Suprapubic skin (tissue), 4 donors: ENCODE data around the gene NLGN4Y. TPM values are rescaled to one million over a fixed set of nuclear protein-coding genes. Genes with fewer than 3 reads are reported as not detected.

ENCODE experiments used
- DNase-seq, 2 donors: peaks; one replicate each; pipeline ENCODE4 v3.0.0-alpha.2; 2019; ENCODE audit warnings: low spot score in 2 of 2
- H3K27ac ChIP-seq: fragments of 200-600 bp; sonication (generic); one replicate; pipeline ENCODE4 v1.5.1; 2019
- H3K27me3 ChIP-seq: fragments of 200-600 bp; sonication (generic); one replicate; pipeline ENCODE4 v1.5.1; 2019
- H3K36me3 ChIP-seq: fragments of 200-600 bp; sonication (generic); one replicate; pipeline ENCODE4 v1.5.1; 2019
- H3K4me1 ChIP-seq: fragments of 200-600 bp; sonication (generic); one replicate; pipeline ENCODE4 v1.5.1; 2019
- H3K4me3 ChIP-seq: fragments of 200-600 bp; sonication (generic); one replicate; pipeline ENCODE4 v1.5.1; 2019; ENCODE audit warnings: mild to moderate bottlenecking
- H3K9me3 ChIP-seq: fragments of 200-600 bp; sonication (generic); one replicate; pipeline ENCODE4 v1.5.1; 2019
- CTCF ChIP-seq, 2 donors: fragments of 200-600 bp in 1 of 2; fragments of 450-650 bp in 1 of 2; sonication (generic) in 1 of 2; IDR thresholded peaks; one replicate each; pipeline ENCODE4 v1.5.1; 2016 to 2019; ENCODE audit warnings: antibody characterized with exemption in 2 of 2, mild to moderate bottlenecking in 1 of 2, moderate library complexity in 1 of 2
- EP300 ChIP-seq: sonication (generic); formaldehyde crosslinking; IDR thresholded peaks from one replicate; pipeline ENCODE4 v1.6.1; 2017; ENCODE audit warnings: antibody characterized with exemption
- POLR2A ChIP-seq, 2 donors: fragments of 450-650 bp; IDR thresholded peaks; one replicate each; pipeline ENCODE4 v1.6.1; 2017; ENCODE audit warnings: antibody characterized with exemption in 2 of 2, mild to moderate bottlenecking in 2 of 2, moderate library complexity in 2 of 2
- POLR2AphosphoS5 ChIP-seq, 3 donors: sonication (generic); formaldehyde crosslinking; IDR thresholded peaks; one replicate each; pipeline ENCODE4 v1.6.1; 2017; ENCODE audit warnings: antibody characterized with exemption in 3 of 3
- WGBS: methylation state at CpG from one replicate; pipeline ENCODE4 v1.1.5; 2018; 5-methylcytosine and 5-hydroxymethylcytosine counted together
- total RNA-seq, 4 donors: library from RNA; depleted of rRNA; stranded (reverse); fragments of >200 nt; gene quantifications; one replicate each; pipeline ENCODE4 v1.1.0, GENCODE V29; 2016

Gene NLGN4Y
- total RNA-seq, 4 donors from 2014 or later = 10.7 to 11.1 TPM; not detected in 2

GRCh38 chrY:14543506-14543905 lies 19.2 kb downstream of the NLGN4Y start:
- no peaks in the 10 kb centered on the region for H3K36me3 ChIP-seq
- H3K4me3 ChIP-seq = no peak overlapping the region
- H3K27me3 ChIP-seq = no peaks in the 10 kb centered on the region
- TF ChIP-seq EP300 = no peak
- TF ChIP-seq POLR2A (IDR thresholded peaks at IDR 0.05) = no peak
- TF ChIP-seq CTCF (IDR thresholded peaks at IDR 0.05) = no peak
- TF ChIP-seq POLR2AphosphoS5 (IDR thresholded peaks at IDR 0.05) = no peak
- WGBS = no CpG with 5 or more reads among the region's 5 CpGs
- DNase-seq = no peak
- no peak overlapping the region for H3K27ac ChIP-seq
- no peaks in the 10 kb centered on the region for H3K4me1 ChIP-seq
- H3K9me3 ChIP-seq = no peaks in the 10 kb centered on the region

- Histone ChIP-seq H3K27ac (no peak overlapping the region), H3K9me3 (no peaks in the 10 kb centered on the region), H3K36me3 (no peaks in the 10 kb centered on the region), H3K4me3 (no peak overlapping the region), H3K4me1 (no peaks in the 10 kb centered on the region), H3K27me3 (no peaks in the 10 kb centered on the region)
- no peak for DNase-seq
- no CpG with 5 or more reads among the region's 3 CpGs for WGBS
- TF ChIP-seq EP300 = no peak
- TF ChIP-seq CTCF (IDR thresholded peaks at IDR 0.05) = no peak
- TF ChIP-seq POLR2A (IDR thresholded peaks at IDR 0.05) = no peak
- no peak for TF ChIP-seq POLR2AphosphoS5 (IDR thresholded peaks at IDR 0.05)
These were observed 57.0 kb downstream of the NLGN4Y start for GRCh38 chrY:14581294-14581693.

- TF ChIP-seq POLR2AphosphoS5 (IDR thresholded peaks at IDR 0.05) (no peak), EP300 (no peak), POLR2A (IDR thresholded peaks at IDR 0.05) (no peak), CTCF (IDR thresholded peaks at IDR 0.05) (no peak)
- no CpG with 5 or more reads among the region's 4 CpGs for WGBS
- Histone ChIP-seq H3K4me3 (no peak overlapping the region), H3K4me1 (no peaks in the 10 kb centered on the region), H3K27ac (no peak overlapping the region), H3K36me3 (no peaks in the 10 kb centered on the region), H3K9me3 (no peaks in the 10 kb centered on the region), H3K27me3 (no peaks in the 10 kb centered on the region)
- no peak for DNase-seq
These were observed 62.4 kb downstream of the NLGN4Y start for GRCh38 chrY:14586725-14587124.

- TF ChIP-seq POLR2A (IDR thresholded peaks at IDR 0.05) = no peak
- TF ChIP-seq POLR2AphosphoS5 (IDR thresholded peaks at IDR 0.05) = no peak
- no peak for TF ChIP-seq EP300
- TF ChIP-seq CTCF (IDR thresholded peaks at IDR 0.05) = no peak
- Histone ChIP-seq H3K4me1 (no peaks in the 10 kb centered on the region), H3K27ac (no peak overlapping the region), H3K4me3 (no peak overlapping the region), H3K27me3 (no peaks in the 10 kb centered on the region), H3K36me3 (no peaks in the 10 kb centered on the region), H3K9me3 (no peaks in the 10 kb centered on the region)
- no peak for DNase-seq
- no CpG with 5 or more reads among the region's 11 CpGs for WGBS
These were observed 77.0 kb downstream of the NLGN4Y start for GRCh38 chrY:14601372-14601771.

GRCh38 chrY:14617625-14618024 lies 93.3 kb downstream of the NLGN4Y start:
- WGBS = no CpG with 5 or more reads among the region's 1 CpG
- no peaks in the 10 kb centered on the region for H3K4me1 ChIP-seq
- H3K9me3 ChIP-seq = no peaks in the 10 kb centered on the region
- H3K27ac ChIP-seq = no peak overlapping the region
- TF ChIP-seq POLR2AphosphoS5 (IDR thresholded peaks at IDR 0.05) (no peak), POLR2A (IDR thresholded peaks at IDR 0.05) (no peak), EP300 (no peak), CTCF (IDR thresholded peaks at IDR 0.05) (no peak)
- no peaks in the 10 kb centered on the region for H3K27me3 ChIP-seq
- H3K4me3 ChIP-seq = no peak overlapping the region
- no peak for DNase-seq
- no peaks in the 10 kb centered on the region for H3K36me3 ChIP-seq
